Muscle layer of duodenum (tissue), 2 donors: ENCODE results near the gene ACE2.
"Not testable (repeated sequence)": the region's sequence is repeated elsewhere in the genome, so short reads cannot be mapped to it uniquely, and the experiment has no call there.

ENCODE experiments used
- H3K27ac ChIP-seq: one replicate; pipeline ENCODE4 v1.7.0; 2013; ENCODE audit warnings: mild to moderate bottlenecking, low read length
- H3K27me3 ChIP-seq: one replicate; pipeline ENCODE4 v1.7.0; 2013; ENCODE audit warnings: low read depth, mild to moderate bottlenecking, control low read depth, low read length
- H3K36me3 ChIP-seq, 2 donors: one replicate each; pipeline ENCODE4 v1.7.0; 2013; ENCODE audit warnings: low read length in 2 of 2, control low read depth in 1 of 2, mild to moderate bottlenecking in 1 of 2; ENCODE audit not compliant: insufficient read depth in 2 of 2, control insufficient read depth in 1 of 2
- H3K4me1 ChIP-seq, 2 donors: one replicate each; pipeline ENCODE4 v1.7.0; 2013; ENCODE audit warnings: low read length in 2 of 2, mild to moderate bottlenecking in 2 of 2, control low read depth in 1 of 2, moderate library complexity in 1 of 2; ENCODE audit not compliant: insufficient read depth in 2 of 2, control insufficient read depth in 1 of 2
- H3K4me3 ChIP-seq, 2 donors: one replicate each; pipeline ENCODE4 v1.7.0; 2013; ENCODE audit warnings: low read length in 2 of 2, low read depth in 1 of 2, mild to moderate bottlenecking in 1 of 2
- H3K9me3 ChIP-seq, 2 donors: one replicate each; pipeline ENCODE4 v1.7.0; 2013; ENCODE audit warnings: low read length in 2 of 2, control low read depth in 1 of 2, mild to moderate bottlenecking in 1 of 2; ENCODE audit not compliant: control insufficient read depth in 1 of 2
- donor health status: healthy.

The ACE2 gene

DNA sequence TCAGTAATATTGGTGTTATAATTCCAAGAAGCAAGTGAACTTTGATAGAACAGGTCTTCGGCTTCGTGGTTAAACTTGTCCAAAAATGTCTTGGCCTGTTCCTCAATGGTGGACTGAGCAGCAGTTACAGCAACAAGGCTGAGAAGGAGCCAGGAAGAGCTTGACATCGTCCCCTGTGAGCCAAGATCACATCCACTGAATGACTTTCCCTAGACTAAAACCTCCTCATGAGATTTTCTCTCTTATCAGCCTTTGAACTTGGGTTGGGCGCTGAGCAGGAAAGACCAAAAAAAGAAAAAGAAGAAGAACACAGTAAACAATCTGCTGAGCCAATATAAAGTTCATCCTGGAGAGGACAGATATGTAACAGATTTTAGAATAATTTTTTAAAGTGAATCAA lies at the start of gene ACE2:
TSS of gene ACE2 (minus strand) at position 216 of the 400 bp plus-strand sequence. CDS start at position 167, 49 bp downstream.
- Histone ChIP-seq H3K9me3 (no peaks in the 10 kb centered on the region), H3K4me1 (no peaks in the 10 kb centered on the region), H3K27ac (no peak within 1 kb of the TSS), H3K27me3 (no peaks in the 10 kb centered on the region), H3K36me3 (no peaks in the 10 kb centered on the region), H3K4me3 (no peak within 1 kb of the TSS)

DNA sequence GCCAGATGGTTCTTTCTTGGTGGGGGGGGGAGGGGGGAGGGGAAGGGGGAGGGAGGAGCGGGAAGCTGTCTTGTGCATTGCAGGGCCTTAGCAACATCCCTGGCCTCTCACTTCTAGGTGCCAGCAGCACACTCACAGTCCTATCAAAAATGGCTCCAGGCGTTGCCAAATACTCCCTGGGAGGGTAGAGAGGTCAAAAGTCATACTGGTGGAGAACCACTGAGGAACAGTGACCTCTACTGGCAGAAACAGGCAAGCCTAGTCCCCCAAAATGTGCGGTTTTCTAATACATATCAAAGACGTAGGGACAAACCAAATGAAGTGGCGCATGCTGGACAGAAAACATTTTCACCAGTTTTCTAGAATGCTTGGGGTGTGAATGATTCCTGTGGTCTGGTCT lies 46.8 kb upstream of the ACE2 start:
- not testable (repeated sequence) for H3K27ac ChIP-seq, H3K4me3 ChIP-seq, H3K27me3 ChIP-seq, H3K9me3 ChIP-seq, H3K4me1 ChIP-seq, H3K36me3 ChIP-seq

DNA sequence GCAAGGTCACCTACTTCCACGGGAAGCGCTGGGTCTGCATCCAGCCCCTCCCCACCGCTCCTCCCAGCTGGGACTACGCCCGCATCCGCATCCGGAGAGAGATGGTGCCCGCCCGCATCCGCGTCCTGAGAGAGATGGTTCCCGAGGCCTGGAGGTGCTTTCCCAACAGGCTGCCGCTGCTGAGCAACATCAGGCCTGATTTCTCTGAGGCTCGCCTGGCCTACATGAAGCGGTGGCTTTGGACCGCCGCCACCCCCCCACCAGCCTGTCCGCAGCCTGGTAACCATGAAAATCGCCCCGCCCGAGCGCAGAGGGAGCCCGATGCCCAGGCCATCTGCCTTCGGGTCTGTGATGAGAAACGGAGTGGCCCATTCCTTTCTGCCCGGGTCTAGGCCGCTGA lies 45.8 kb upstream of the ACE2 start:
- Histone ChIP-seq H3K27ac (no peak overlapping the region), H3K4me1 (no peaks in the 10 kb centered on the region), H3K4me3 (no peak overlapping the region), H3K9me3 (no peaks in the 10 kb centered on the region), H3K36me3 (no peaks in the 10 kb centered on the region), H3K27me3 (no peaks in the 10 kb centered on the region)

DNA sequence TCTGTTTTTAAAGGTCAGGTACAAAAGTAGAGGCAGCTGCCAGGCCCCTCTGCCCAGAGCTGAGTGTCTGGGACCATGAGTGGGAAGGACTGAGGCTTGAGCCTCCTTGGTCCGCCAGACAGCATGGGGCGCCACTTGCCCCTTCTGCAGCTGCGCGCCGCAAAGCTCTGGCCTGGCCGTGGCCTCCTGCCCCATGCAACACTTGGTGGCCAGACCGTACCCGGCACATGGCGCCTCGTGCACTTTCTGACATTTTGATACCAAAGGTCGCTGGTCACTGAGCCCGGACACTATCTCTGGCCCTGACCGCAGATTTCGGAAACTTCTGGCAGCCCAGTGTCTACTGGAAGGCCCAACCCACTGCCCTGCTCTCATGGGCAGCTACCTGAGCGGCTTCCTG lies 45.3 kb upstream of the ACE2 start:
- no peaks in the 10 kb centered on the region for H3K4me1 ChIP-seq
- H3K27me3 ChIP-seq: no peaks in the 10 kb centered on the region
- H3K27ac ChIP-seq: no peak overlapping the region
- no peak overlapping the region for H3K4me3 ChIP-seq
- H3K36me3 ChIP-seq: no peaks in the 10 kb centered on the region
- H3K9me3 ChIP-seq: no peaks in the 10 kb centered on the region

DNA sequence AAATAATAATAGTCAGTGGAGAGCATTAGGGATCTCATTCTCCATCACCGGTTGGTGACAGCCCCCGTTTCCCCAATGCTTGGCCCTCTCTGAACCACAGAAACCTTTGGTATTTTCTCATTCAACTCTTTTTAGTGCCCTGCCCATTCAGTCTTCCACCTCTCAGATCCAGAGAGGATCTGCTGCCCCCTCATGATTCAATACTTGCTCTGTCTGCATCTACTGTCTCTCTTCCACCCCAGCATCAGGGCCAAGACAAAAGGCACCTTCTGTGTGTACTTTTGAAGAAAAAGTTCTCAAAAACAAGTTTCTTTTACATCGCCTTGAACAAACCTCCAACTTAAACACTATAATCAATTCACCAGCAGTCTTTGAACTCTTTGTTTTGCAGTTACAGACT lies 44.5 kb upstream of the ACE2 start:
- Histone ChIP-seq H3K4me3 (no peak overlapping the region), H3K4me1 (no peaks in the 10 kb centered on the region), H3K9me3 (no peaks in the 10 kb centered on the region), H3K27me3 (no peaks in the 10 kb centered on the region), H3K27ac (no peak overlapping the region), H3K36me3 (no peaks in the 10 kb centered on the region)

DNA sequence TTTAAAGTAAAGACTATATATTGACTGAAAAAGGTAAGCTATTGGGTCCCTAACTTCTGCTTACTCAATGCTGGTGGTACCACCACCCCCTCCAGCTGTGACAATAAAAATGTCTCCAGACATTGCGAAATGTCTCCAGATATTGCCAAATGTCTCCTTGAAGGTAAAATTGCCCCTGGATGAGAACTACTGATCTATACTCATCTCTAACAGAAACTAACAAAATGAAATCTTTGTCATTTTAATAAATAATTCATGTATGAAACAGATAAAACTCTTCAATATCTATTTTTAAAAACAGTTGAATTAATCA lies 43.8 kb upstream of the ACE2 start:
- H3K36me3 ChIP-seq: no peaks in the 10 kb centered on the region
- H3K4me3 ChIP-seq: no peak overlapping the region
- H3K9me3 ChIP-seq: no peaks in the 10 kb centered on the region
- H3K27me3 ChIP-seq: no peaks in the 10 kb centered on the region
- H3K4me1 ChIP-seq: no peaks in the 10 kb centered on the region
- H3K27ac ChIP-seq: no peak overlapping the region

DNA sequence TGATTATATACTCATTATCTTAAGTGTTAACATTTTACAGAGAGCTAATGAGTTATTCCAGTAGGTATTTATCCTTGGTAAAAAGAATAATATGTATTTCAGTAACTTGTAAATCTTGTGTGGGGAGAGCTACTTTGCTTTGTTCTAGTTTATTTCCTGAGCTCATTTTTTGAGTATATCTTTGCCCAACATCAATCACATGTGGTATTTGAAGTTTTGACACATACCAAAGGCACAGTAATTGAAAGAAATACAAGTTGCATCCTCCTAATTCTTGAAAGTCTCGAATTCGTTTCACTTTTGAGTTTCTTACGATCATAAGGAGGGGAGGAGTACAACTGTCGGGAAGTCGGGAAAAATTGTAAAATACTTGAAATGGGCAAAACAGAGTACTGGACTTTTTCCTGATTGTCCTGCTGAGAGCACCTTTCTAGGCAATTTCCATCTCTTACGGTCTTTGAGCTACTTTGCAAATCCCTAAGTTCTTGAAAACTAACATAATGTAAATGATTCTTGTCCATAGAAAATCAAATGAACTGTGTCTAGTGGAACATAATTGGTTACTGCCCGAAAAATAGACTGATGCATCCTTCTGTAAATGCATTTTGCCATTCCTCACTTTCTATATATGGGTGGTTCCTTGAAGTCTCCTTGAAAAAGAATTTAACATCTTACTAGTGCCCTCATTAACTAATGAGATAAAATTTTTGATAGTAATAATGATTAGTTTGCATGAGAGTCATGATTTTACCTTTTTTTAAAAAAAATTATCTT lies 43.2 kb upstream of the ACE2 start:
- Histone ChIP-seq H3K9me3 (no peaks in the 10 kb centered on the region), H3K36me3 (no peaks in the 10 kb centered on the region), H3K27ac (no peak overlapping the region), H3K27me3 (no peaks in the 10 kb centered on the region), H3K4me3 (no peak overlapping the region), H3K4me1 (no peaks in the 10 kb centered on the region)

DNA sequence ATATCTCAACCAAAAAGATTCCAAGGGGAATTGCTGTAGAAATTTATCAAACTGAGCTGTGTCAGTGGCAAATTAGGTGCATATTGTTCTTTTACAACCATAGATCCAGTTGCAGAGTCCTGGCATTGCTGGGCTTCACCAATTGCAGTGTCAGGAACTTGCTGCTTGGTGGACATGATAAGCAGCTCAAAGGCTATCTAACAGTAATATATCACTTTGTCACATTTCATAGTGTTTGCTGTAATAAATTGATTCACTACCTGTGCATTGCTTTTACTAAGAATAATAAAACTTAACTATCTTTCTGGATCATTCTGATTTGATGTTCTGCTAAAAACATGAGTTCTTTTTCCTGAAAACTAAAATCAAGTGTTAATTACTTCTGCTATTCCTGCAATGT lies 30.9 kb upstream of the ACE2 start:
- no peaks in the 10 kb centered on the region for H3K36me3 ChIP-seq
- H3K4me1 ChIP-seq: no peaks in the 10 kb centered on the region
- H3K27me3 ChIP-seq: no peaks in the 10 kb centered on the region
- H3K4me3 ChIP-seq: no peak overlapping the region
- no peak overlapping the region for H3K27ac ChIP-seq
- no peaks in the 10 kb centered on the region for H3K9me3 ChIP-seq

DNA sequence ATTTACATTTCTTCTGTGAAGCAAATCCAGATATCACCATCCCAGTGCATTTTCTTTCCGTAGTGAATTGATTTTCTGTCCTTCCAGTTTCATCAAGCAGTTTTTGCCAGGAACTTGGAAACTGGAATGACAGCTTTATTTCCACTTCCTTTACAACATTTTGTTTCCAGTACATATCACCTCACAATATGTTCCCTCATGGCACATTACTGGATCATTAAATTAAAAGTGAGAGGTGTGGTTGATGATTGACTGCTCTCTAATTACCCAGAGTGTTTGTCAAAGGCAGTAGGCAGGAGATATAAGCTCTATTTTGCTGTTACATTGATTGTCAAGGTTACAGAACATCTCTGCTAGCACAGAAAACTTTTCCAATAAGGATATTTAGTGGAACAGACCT lies 22.3 kb upstream of the ACE2 start:
- no peak overlapping the region for H3K27ac ChIP-seq
- H3K9me3 ChIP-seq: no peaks in the 10 kb centered on the region
- no peaks in the 10 kb centered on the region for H3K4me1 ChIP-seq
- H3K36me3 ChIP-seq: no peaks in the 10 kb centered on the region
- no peaks in the 10 kb centered on the region for H3K27me3 ChIP-seq
- no peak overlapping the region for H3K4me3 ChIP-seq

DNA sequence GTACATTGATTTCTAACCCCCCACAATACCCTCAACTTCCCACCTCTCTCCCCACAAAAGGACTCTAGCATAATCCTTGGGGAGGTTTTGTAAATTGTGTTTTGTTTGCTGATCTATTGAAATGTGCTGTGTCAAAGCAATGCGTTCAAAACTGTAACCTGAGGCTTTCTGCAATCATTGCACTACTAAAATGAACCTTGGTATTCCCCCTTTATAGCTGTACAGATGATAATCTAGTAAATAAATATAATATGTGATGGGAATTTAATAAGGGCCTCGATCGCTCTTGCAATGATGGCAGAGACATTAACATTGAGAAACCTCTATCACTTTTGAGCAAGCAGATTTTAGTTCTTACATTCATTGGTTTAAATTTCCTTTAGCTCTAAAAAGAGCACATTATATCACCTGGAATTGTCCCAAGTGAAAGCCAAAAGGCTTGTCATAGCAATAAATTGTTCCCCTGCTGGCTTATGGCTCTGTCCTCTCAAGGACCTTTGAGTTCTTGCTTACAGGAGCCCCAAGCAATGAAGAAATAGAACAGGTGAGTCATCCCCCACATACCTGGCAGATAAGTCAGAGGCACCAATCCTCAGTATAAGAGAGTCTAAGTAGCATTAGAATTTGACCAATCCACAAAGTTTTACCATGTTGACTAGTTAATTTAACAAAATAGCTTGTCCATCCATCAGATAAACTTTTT lies 18.4 kb upstream of the ACE2 start:
- Histone ChIP-seq H3K27me3 (no peaks in the 10 kb centered on the region), H3K36me3 (no peaks in the 10 kb centered on the region), H3K9me3 (no peaks in the 10 kb centered on the region), H3K4me1 (no peaks in the 10 kb centered on the region), H3K27ac (no peak overlapping the region), H3K4me3 (no peak overlapping the region)

DNA sequence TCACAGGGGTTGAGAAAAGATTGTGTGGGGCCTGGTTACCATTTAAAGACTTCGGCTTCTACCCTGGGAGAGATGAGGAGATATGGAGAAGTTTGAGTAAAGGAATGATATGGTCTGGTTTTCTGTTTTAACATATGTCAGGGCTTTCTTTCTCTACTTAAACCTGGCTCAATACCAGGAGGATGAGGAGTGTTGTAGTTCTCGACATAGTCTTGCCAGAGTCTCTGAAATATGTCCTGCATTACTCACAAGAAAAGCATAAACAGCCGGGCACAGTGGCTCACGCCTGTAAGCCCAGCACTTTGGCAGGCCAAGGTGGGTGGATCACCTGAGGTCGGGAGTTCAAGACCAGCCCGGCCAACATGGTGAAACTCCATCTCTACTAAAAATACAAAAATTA lies 16.4 kb upstream of the ACE2 start:
- Histone ChIP-seq H3K36me3 (no peaks in the 10 kb centered on the region), H3K4me1 (no peaks in the 10 kb centered on the region), H3K4me3 (no peak overlapping the region), H3K27me3 (no peaks in the 10 kb centered on the region), H3K9me3 (no peaks in the 10 kb centered on the region), H3K27ac (no peak overlapping the region)

DNA sequence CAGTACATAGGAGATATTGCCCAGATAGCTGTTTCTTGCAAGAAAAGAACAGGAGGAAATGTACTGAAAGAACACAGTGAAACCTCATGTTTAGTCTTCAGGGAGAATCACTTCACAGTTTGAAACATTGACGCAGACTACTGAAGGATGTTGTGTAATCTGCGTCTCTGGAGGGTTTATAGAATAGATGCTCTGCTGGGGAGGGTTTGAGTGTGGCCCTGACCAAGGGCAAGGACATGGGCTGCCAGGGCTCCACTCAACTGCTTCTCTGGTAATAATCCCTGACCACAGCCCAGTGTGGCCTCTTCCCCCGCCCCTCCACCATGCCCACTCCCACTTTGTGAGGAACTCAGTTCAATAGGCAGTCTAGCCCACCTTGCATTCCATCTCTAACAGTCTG lies 15.8 kb upstream of the ACE2 start:
- H3K9me3 ChIP-seq: no peaks in the 10 kb centered on the region
- no peak overlapping the region for H3K4me3 ChIP-seq
- no peaks in the 10 kb centered on the region for H3K36me3 ChIP-seq
- H3K4me1 ChIP-seq: no peaks in the 10 kb centered on the region
- no peak overlapping the region for H3K27ac ChIP-seq
- no peaks in the 10 kb centered on the region for H3K27me3 ChIP-seq
